ENCODE measurements around the gene PPARG.
A peak's percentile ranks its signal among the peaks of the same experiment; 100 is the strongest.
"Not testable (repeated sequence)": the region's sequence is repeated elsewhere in the genome, so short reads cannot be mapped to it uniquely, and the experiment has no call there.

The PPARG gene

DNA sequence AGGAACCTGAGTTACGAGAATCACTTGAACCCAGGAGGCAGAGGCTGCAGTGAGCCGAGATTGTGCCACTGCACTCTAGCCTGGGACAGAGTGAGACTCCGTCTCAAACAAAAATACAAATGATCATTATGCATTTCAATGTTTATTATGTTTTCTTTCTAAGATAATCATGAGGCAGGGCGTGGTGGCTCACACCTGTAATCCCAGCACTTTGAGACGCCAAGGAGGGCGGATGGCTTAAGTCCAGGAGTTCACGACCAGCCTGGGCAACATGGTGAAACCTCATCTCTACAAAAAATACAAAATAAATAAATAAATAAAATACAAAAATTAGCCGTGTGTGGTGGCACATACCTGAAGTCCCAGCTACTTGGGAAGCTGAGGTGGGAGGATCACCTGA is 26.7 kb upstream of the PPARG start:
- H3K27ac ChIP-seq (ENCODE audit: low read depth, low read length); H2AFZ ChIP-seq (ENCODE audit: low read length, unreplicated experiment); H3K4me3 ChIP-seq (ENCODE audit: low read depth, low read length); H3K36me3 ChIP-seq (ENCODE audit: insufficient read depth, low read length); H3K27me3 ChIP-seq (ENCODE audit: insufficient read depth, low read length); H3K79me2 ChIP-seq (ENCODE audit: control insufficient read depth, insufficient read depth, low read length, unreplicated experiment): not testable (repeated sequence)
- peaks cover 20% of the 10 kb centered on the region for H3K4me1 ChIP-seq (ENCODE audit: control insufficient read depth, insufficient read depth, low read length, unreplicated experiment)

DNA sequence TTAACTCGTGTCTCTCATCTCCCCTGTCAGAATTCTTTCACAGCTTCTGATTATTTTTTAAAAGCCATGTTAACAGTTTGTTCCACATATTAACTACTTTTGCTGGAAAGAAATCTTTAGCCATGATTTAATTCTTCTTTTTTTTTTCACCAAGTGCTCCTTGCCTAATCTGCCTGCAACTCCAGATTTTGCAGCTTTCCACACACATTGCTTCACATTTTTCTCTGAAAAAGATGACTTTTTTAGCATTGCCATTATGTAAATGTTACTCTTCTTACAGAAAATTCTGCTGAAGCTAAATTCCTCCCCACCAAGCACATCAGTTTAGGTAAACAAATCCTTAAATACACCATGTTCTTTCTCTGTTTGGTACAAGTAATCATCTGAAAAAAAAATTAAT is 23.4 kb upstream of the PPARG start:
- H3K27ac ChIP-seq (ENCODE audit: low read depth, low read length) = no peak overlapping the region

GRCh38 chr3:12266038-12266437 is 22.8 kb upstream of the PPARG start:
- H3K27ac ChIP-seq (ENCODE audit: low read depth, low read length) = no peak overlapping the region
- H3K4me1 ChIP-seq (ENCODE audit: control insufficient read depth, insufficient read depth, low read length, unreplicated experiment) = peaks cover 28% of the 10 kb centered on the region
- H3K36me3 ChIP-seq (ENCODE audit: insufficient read depth, low read length) = no peaks in the 10 kb centered on the region
- H2AFZ ChIP-seq (ENCODE audit: low read length, unreplicated experiment) = no peak overlapping the region
- no peaks in the 10 kb centered on the region for H3K27me3 ChIP-seq (ENCODE audit: insufficient read depth, low read length)
- H3K4me3 ChIP-seq (ENCODE audit: low read depth, low read length) = no peak overlapping the region
- no peaks in the 10 kb centered on the region for H3K79me2 ChIP-seq (ENCODE audit: control insufficient read depth, insufficient read depth, low read length, unreplicated experiment)

More for the DNA sequence above, 23.4 kb upstream of the PPARG start:
- no peaks in the 10 kb centered on the region for H3K36me3 ChIP-seq (ENCODE audit: insufficient read depth, low read length)
- peaks cover 28% of the 10 kb centered on the region for H3K4me1 ChIP-seq (ENCODE audit: control insufficient read depth, insufficient read depth, low read length, unreplicated experiment)
- no peaks in the 10 kb centered on the region for H3K27me3 ChIP-seq (ENCODE audit: insufficient read depth, low read length)
- no peaks in the 10 kb centered on the region for H3K79me2 ChIP-seq (ENCODE audit: control insufficient read depth, insufficient read depth, low read length, unreplicated experiment)
- H3K4me3 ChIP-seq (ENCODE audit: low read depth, low read length) = no peak overlapping the region
- peak overlapping the region; percentile 34 for H2AFZ ChIP-seq (ENCODE audit: low read length, unreplicated experiment)

- H2AFZ ChIP-seq (ENCODE audit: low read length, unreplicated experiment) = peak overlapping the region; percentile 71
- no peak overlapping the region for H3K4me3 ChIP-seq (ENCODE audit: low read depth, low read length)
- H3K27me3 ChIP-seq (ENCODE audit: insufficient read depth, low read length) = no peaks in the 10 kb centered on the region
- H3K27ac ChIP-seq (ENCODE audit: low read depth, low read length) = no peak overlapping the region
- no peaks in the 10 kb centered on the region for H3K79me2 ChIP-seq (ENCODE audit: control insufficient read depth, insufficient read depth, low read length, unreplicated experiment)
- no peaks in the 10 kb centered on the region for H3K36me3 ChIP-seq (ENCODE audit: insufficient read depth, low read length)
- H3K4me1 ChIP-seq (ENCODE audit: control insufficient read depth, insufficient read depth, low read length, unreplicated experiment) = peaks cover 28% of the 10 kb centered on the region
Measured at GRCh38 chr3:12267376-12268030, 21.4 kb upstream of the PPARG start.

DNA sequence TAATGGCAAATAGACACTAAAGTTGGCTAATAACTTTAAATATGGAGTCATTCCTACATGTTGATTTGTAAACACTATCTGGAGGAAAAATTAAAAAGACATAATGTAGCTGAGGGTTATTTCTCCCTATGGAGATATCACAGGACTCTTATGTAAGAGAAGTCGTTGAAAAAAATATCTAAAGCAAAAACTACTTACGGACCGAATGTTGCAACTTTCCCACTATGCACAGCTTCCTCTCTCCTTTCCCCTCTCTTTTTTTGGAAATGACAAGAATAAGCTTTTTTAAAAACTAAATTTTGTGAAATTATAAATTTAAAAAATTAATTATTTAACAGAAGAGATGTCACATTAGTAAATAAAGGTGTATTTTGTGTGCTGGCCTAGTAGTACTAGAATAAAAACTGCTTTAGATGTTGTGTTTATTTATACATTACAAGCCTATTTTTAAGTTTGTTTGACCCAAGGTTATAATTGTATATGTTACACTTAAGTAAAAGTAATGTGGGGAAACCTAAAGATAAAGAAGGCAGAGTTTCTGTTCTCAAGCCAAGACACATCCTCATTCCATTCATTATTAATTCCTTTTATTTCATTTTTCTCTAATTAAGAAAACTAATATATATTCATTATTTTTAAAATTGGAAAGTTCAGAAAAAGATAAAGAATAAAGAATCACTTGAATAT is 20.7 kb upstream of the PPARG start:
- H3K27ac ChIP-seq (ENCODE audit: low read depth, low read length) = no peak overlapping the region
- no peak overlapping the region for H2AFZ ChIP-seq (ENCODE audit: low read length, unreplicated experiment)
- no peaks in the 10 kb centered on the region for H3K36me3 ChIP-seq (ENCODE audit: insufficient read depth, low read length)
- H3K27me3 ChIP-seq (ENCODE audit: insufficient read depth, low read length) = no peaks in the 10 kb centered on the region
- no peak overlapping the region for H3K4me3 ChIP-seq (ENCODE audit: low read depth, low read length)
- H3K79me2 ChIP-seq (ENCODE audit: control insufficient read depth, insufficient read depth, low read length, unreplicated experiment) = no peaks in the 10 kb centered on the region
- H3K4me1 ChIP-seq (ENCODE audit: control insufficient read depth, insufficient read depth, low read length, unreplicated experiment) = peaks cover 26% of the 10 kb centered on the region

DNA sequence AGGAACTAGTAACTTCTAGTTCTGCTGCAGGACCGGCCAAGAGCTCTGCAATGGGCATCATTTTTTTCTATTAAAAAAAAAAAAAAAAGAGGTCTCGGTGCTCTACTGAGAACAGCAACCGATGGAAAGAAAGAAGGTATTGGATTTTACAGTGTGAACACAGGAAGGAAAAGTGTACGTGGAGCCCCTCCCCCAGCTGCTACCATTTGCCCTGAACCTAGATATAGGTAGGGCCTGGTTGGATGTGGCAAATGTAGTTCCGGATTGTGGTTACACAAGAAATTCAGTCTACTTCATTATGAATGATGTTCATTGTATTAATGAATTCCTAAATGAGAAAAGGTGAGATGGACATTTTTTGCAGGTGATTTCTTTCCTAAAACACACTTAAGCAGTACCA is 17.9 kb upstream of the PPARG start:
- Histone ChIP-seq H3K4me1 (ENCODE audit: control insufficient read depth, insufficient read depth, low read length, unreplicated experiment) (peaks cover 16% of the 10 kb centered on the region), H3K36me3 (ENCODE audit: insufficient read depth, low read length) (no peaks in the 10 kb centered on the region), H3K4me3 (ENCODE audit: low read depth, low read length) (no peak overlapping the region), H3K27ac (ENCODE audit: low read depth, low read length) (no peak overlapping the region), H3K79me2 (ENCODE audit: control insufficient read depth, insufficient read depth, low read length, unreplicated experiment) (no peaks in the 10 kb centered on the region), H2AFZ (ENCODE audit: low read length, unreplicated experiment) (no peak overlapping the region), H3K27me3 (ENCODE audit: insufficient read depth, low read length) (no peaks in the 10 kb centered on the region)

- Histone ChIP-seq H3K4me3 (ENCODE audit: low read depth, low read length) (no peak overlapping the region), H3K4me1 (ENCODE audit: control insufficient read depth, insufficient read depth, low read length, unreplicated experiment) (no peaks in the 10 kb centered on the region), H3K36me3 (ENCODE audit: insufficient read depth, low read length) (no peaks in the 10 kb centered on the region), H3K27ac (ENCODE audit: low read depth, low read length) (no peak overlapping the region), H3K27me3 (ENCODE audit: insufficient read depth, low read length) (no peaks in the 10 kb centered on the region), H2AFZ (ENCODE audit: low read length, unreplicated experiment) (no peak overlapping the region), H3K79me2 (ENCODE audit: control insufficient read depth, insufficient read depth, low read length, unreplicated experiment) (no peaks in the 10 kb centered on the region)
Measured at GRCh38 chr3:12273045-12273695, 15.7 kb upstream of the PPARG start.

DNA sequence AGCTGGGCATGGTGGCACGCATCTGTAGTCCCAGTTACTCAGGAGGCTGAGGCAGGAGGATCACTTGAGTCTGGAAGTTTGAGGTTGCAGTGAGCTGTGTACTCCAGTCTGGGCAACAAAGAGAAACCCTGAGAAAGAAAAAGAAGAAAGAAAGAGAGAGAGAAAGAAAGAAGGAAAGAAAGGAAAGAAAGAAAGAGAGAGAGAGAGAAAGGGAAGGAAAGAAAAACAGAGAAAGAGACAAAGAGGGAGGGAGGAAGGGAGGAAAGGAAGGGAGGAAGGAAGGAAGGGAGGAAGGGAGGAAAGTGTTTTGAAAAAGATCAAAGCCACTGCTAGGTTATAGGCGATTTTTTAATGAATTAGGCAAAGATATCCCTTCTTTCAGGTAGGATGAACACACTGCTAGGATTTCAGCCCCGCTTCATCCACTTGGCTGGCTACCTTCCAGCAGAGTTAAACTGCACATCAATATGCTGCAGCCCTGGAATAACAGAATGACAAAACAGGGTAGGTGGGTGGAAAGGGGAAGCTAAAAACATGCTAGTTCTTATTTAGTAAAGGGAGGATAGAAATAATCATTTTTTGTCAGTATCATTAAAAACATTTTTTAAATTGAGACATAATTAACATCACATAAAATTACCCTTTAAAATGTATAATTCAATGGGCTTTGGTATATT is 12.8 kb upstream of the PPARG start:
- Histone ChIP-seq H3K36me3 (ENCODE audit: insufficient read depth, low read length) (no peaks in the 10 kb centered on the region), H3K4me1 (ENCODE audit: control insufficient read depth, insufficient read depth, low read length, unreplicated experiment) (no peaks in the 10 kb centered on the region), H3K27me3 (ENCODE audit: insufficient read depth, low read length) (no peaks in the 10 kb centered on the region), H3K4me3 (ENCODE audit: low read depth, low read length) (no peak overlapping the region), H3K27ac (ENCODE audit: low read depth, low read length) (no peak overlapping the region), H2AFZ (ENCODE audit: low read length, unreplicated experiment) (peak overlapping the region; percentile 43), H3K79me2 (ENCODE audit: control insufficient read depth, insufficient read depth, low read length, unreplicated experiment) (no peaks in the 10 kb centered on the region)

GRCh38 chr3:12276827-12277226 is 12.0 kb upstream of the PPARG start:
- H3K4me3 ChIP-seq (ENCODE audit: low read depth, low read length); H2AFZ ChIP-seq (ENCODE audit: low read length, unreplicated experiment); H3K4me1 ChIP-seq (ENCODE audit: control insufficient read depth, insufficient read depth, low read length, unreplicated experiment); H3K36me3 ChIP-seq (ENCODE audit: insufficient read depth, low read length); H3K27ac ChIP-seq (ENCODE audit: low read depth, low read length); H3K79me2 ChIP-seq (ENCODE audit: control insufficient read depth, insufficient read depth, low read length, unreplicated experiment); H3K27me3 ChIP-seq (ENCODE audit: insufficient read depth, low read length): not testable (repeated sequence)

DNA sequence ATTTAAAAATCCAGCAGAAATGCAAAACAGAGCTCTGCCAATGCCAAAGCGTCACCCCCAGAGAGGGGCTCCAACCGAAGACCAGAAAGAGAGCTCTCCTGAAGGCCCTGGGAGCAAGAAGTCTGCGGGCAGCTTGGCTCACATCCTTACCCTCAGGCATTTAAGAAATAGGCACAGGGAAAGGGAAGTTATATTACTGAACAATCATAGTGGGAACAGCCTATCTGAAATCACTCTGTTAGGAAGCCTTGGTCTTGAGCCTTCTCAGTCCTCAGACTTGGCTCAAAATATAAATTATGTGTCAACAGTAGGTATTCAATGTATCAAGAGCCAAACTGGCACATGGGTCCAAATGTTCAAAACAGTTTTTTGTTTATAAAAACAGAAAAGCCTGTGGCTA is 10.3 kb upstream of the PPARG start:
- no peak overlapping the region for H3K27ac ChIP-seq (ENCODE audit: low read depth, low read length)
- H3K4me1 ChIP-seq (ENCODE audit: control insufficient read depth, insufficient read depth, low read length, unreplicated experiment) = no peaks in the 10 kb centered on the region
- no peaks in the 10 kb centered on the region for H3K36me3 ChIP-seq (ENCODE audit: insufficient read depth, low read length)
- H3K27me3 ChIP-seq (ENCODE audit: insufficient read depth, low read length) = no peaks in the 10 kb centered on the region
- H2AFZ ChIP-seq (ENCODE audit: low read length, unreplicated experiment) = peak overlapping the region; percentile 43
- no peaks in the 10 kb centered on the region for H3K79me2 ChIP-seq (ENCODE audit: control insufficient read depth, insufficient read depth, low read length, unreplicated experiment)
- no peak overlapping the region for H3K4me3 ChIP-seq (ENCODE audit: low read depth, low read length)
